A549 treated with CORT108297 at 1 μM for 4 hours (cell line): ENCODE data around the gene TRIM5. TPM values are rescaled to one million over a fixed set of nuclear protein-coding genes. Genes with fewer than 3 reads are reported as not detected.

Source experiments
- total RNA-seq: library from RNA; stranded (reverse); fragments of 200-300 nt; extraction: Qiagen RNA extraction; gene quantifications from 5 replicates; pipeline ENCODE4 v1.2.3, GENCODE V29; 2022

Gene TRIM5, protein sequence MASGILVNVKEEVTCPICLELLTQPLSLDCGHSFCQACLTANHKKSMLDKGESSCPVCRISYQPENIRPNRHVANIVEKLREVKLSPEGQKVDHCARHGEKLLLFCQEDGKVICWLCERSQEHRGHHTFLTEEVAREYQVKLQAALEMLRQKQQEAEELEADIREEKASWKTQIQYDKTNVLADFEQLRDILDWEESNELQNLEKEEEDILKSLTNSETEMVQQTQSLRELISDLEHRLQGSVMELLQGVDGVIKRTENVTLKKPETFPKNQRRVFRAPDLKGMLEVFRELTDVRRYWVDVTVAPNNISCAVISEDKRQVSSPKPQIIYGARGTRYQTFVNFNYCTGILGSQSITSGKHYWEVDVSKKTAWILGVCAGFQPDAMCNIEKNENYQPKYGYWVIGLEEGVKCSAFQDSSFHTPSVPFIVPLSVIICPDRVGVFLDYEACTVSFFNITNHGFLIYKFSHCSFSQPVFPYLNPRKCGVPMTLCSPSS
- 10.9 to 13.7 TPM (median 12.0 TPM) in 5 replicates for total RNA-seq

DNA sequence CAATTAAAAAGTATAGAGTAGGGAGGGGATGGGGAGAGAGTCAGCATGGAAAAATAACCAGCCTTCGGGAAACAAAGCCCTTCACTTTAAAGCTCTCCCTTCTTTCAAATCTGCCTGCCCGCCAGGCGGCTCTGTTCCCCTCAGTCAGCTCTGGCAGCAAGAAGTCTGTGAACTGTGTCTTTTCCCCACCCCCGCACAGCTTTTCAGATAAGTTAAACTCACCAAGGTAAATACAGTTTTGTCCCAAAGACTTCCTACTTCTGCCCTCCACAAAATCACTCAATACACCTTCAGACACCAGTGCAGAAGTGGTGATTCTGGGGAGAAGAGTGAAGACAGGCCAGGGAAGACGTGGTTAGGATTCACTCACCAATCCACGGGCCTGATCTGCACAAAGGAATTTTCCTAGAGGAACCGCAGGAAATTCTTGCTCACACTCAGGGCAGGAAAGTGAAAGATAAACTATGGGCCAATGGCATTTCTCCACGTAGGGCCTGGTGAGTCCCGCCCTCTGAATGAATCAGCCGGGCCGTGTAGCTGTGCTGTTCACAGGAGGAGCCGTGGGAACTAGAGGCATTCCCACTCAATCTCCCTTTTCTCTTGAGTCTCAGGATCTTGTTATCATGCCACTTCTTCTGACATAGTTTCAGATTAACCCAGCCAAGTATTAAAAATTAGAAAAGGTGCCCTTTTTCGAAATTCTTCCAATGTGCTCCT is at the start of gene TRIM5:
TRIM5 (minus strand) TSS at position 429 of the 717 bp plus-strand sequence. CDS start 4,897 bp downstream, outside the sequence.

DNA sequence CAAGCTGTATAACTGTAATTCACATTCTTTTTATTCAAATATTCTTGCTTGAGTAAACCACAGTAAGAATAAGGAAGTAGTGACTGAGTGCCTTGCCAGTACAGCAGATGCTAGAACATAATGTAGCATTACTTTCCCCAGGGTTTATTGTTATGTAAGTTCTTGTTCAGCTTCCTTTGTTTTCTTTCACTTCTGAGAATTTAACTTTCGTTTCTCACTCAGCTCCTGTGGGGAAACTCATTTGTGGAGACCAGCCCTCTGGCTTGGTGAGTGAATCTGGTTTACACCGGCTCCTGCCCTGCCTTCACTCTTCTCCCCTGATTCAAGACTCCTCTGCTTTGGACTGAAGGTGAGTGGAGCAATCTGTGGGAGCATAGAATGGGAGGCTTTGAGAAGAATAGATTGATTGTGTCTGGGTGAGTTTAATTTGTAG is 4.7 kb upstream of the TRIM5 start, which contains the start of gene TRIM22:
TRIM22 (plus strand) TSS at position 240 of the 433 bp plus-strand sequence. CDS start 6,443 bp downstream, outside the sequence.

DNA sequence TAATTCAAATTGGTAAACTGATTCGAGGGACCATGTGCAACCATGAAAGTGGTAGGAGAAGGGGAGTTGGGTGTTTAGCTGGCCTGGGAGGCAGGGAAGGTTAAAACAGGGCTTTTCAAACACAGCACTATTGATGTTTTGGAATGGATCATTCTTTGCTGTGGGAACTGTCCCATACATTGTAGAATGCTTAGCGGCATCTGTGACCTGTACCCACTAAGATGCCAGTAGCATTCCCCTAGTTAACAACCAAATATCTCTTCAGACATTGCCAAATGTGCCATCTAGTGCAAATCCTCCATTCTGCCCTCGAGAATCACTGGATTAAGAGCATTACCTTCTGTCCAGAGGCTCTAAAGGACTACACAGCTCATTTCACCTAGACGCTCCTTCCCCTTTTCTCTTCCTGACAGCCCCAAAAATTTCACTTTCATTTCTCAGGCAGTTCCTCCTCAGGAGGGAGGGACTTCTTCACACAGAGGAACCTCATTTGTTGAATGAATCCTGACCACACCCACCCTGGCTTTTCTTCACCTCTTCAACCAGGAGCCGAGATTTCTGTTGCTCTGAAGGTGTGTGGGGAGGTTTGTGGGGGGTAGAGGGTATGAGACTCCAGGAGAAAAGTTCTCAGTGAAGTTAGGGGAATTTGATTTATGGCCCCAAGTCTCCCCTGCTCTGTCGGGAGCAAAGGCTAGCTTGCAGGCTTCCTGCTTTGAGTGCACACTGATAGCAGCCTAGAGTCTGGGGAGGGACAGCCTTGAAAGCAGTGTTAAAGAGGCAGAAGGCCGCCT is 60.2 kb downstream of the TRIM5 start, which contains the start of gene TRIM34:
TRIM34 (plus strand) TSS at position 513 of the 791 bp plus-strand sequence. CDS start 7,331 bp downstream, outside the sequence.

Other genes with a start within 250 kb of the TRIM5 start
- gene OR51I1, start 243.6 kb downstream of the TRIM5 start, total RNA-seq, result not detected in 5 replicates
- not detected in 5 replicates for gene OR51I2, start 235.8 kb downstream of the TRIM5 start, total RNA-seq
- gene OR52D1, start 196.4 kb downstream of the TRIM5 start, total RNA-seq, result not detected in 5 replicates
- gene UBQLN3, start 175.1 kb downstream of the TRIM5 start, total RNA-seq, result not detected in 5 replicates
- 0.04 TPM in 1 of 5 replicates, not detected in the others for gene UBQLNL, start 168.4 kb downstream of the TRIM5 start, total RNA-seq
- not detected in 5 replicates for gene OR52H1, start 136.5 kb downstream of the TRIM5 start, total RNA-seq
- gene OR52B6, start 104.2 kb downstream of the TRIM5 start, total RNA-seq, result not detected in 5 replicates
- gene TRIM6, start 88.4 kb downstream of the TRIM5 start, total RNA-seq, result 10.4 to 13.1 TPM (median 12.8 TPM) in 5 replicates
- gene TRIM34, start 60.1 kb downstream of the TRIM5 start, total RNA-seq, result 2.8 to 4.3 TPM (median 3.7 TPM) in 5 replicates
- gene TRIM22, start 4.7 kb upstream of the TRIM5 start, total RNA-seq, result 0.44 to 1.0 TPM (median 0.81 TPM) in 5 replicates
- gene OR56B1, start 51.4 kb upstream of the TRIM5 start, total RNA-seq, result not detected in 5 replicates
- not detected in 5 replicates for gene OR52N4, start 69.2 kb upstream of the TRIM5 start, total RNA-seq
- not detected in 5 replicates for gene OR52N5, start 98.3 kb upstream of the TRIM5 start, total RNA-seq
- gene OR52N1, start 106.2 kb upstream of the TRIM5 start, total RNA-seq, result not detected in 5 replicates
- gene OR52N2, start 123.8 kb upstream of the TRIM5 start, total RNA-seq, result not detected in 5 replicates
- not detected in 5 replicates for gene OR52E6, start 156.8 kb upstream of the TRIM5 start, total RNA-seq
- gene OR52E8, start 172.6 kb upstream of the TRIM5 start, total RNA-seq, result not detected in 5 replicates
- not detected in 5 replicates for gene OR52E4, start 195.6 kb upstream of the TRIM5 start, total RNA-seq
- gene OR52E5, start 208.1 kb upstream of the TRIM5 start, total RNA-seq, result not detected in 5 replicates